ENCODE results near the gene SUCLG2. TPM values are rescaled to one million over a fixed set of nuclear protein-coding genes. Genes with fewer than 3 reads are reported as not detected.

SUCLG2 gene
- total RNA-seq, 4 donors from 2014 or later: 55.2 to 69.3 (median 63.4) TPM

- intact Hi-C loops (cut with DNase I): no loop called here
- DNase-seq (ENCODE audit: extremely low spot score): no peak
- peaks cover 0 to 23% (median 14%) of the 10 kb centered on the region in 4 donors for H3K4me1 ChIP-seq
- no peak overlapping the region for H3K27ac ChIP-seq (replicated peaks in 1 of 4)
- H3K36me3 ChIP-seq: no peaks in the 10 kb centered on the region
- no peaks in the 10 kb centered on the region for H3K9me3 ChIP-seq
- no peak overlapping the region for H3K4me3 ChIP-seq
- TF ChIP-seq POLR2AphosphoS5 (IDR thresholded peaks at IDR 0.05) (no peak), CTCF (IDR thresholded peaks at IDR 0.05) (no peak), POLR2A (IDR thresholded peaks at IDR 0.05; ENCODE audit: low read depth) (no peak), EP300 (IDR thresholded peaks at IDR 0.05) (no peak)
- H3K27me3 ChIP-seq: no peaks in the 10 kb centered on the region
- WGBS: 38% methylated on average over 1 of the region's 1 CpG
Measured at GRCh38 chr3:67486883-67487282, 167.5 kb downstream of the SUCLG2 start.

GRCh38 chr3:67484085-67484484, 170.3 kb downstream of the SUCLG2 start:
- Histone ChIP-seq H3K27ac (replicated peaks in 1 of 4) (no peak overlapping the region), H3K36me3 (no peaks in the 10 kb centered on the region), H3K27me3 (no peaks in the 10 kb centered on the region), H3K9me3 (no peaks in the 10 kb centered on the region), H3K4me1 (peaks cover 0 to 24% (median 20%) of the 10 kb centered on the region in 4 donors), H3K4me3 (no peak overlapping the region)
- intact Hi-C loops (cut with DNase I): no loop called here
- 84% methylated on average over 3 of the region's 3 CpGs for WGBS
- no peak for TF ChIP-seq EP300 (IDR thresholded peaks at IDR 0.05)
- TF ChIP-seq CTCF (IDR thresholded peaks at IDR 0.05): no peak
- no peak for TF ChIP-seq POLR2AphosphoS5 (IDR thresholded peaks at IDR 0.05)
- TF ChIP-seq POLR2A (IDR thresholded peaks at IDR 0.05; ENCODE audit: low read depth): no peak
- DNase-seq (ENCODE audit: extremely low spot score): no peak

GRCh38 chr3:67481126-67481525, 173.3 kb downstream of the SUCLG2 start:
- 47% methylated on average over 4 of the region's 4 CpGs for WGBS
- H3K36me3 ChIP-seq: no peaks in the 10 kb centered on the region

GRCh38 chr3:67478423-67478822, 176.0 kb downstream of the SUCLG2 start:
- Histone ChIP-seq H3K27ac (replicated peaks in 1 of 4) (no peak overlapping the region), H3K4me1 (peaks cover 0 to 17% (median 7%) of the 10 kb centered on the region in 4 donors), H3K27me3 (no peaks in the 10 kb centered on the region), H3K9me3 (no peaks in the 10 kb centered on the region), H3K36me3 (peaks cover 0 to 7% (median 0%) of the 10 kb centered on the region in 4 donors), H3K4me3 (no peak overlapping the region)
- intact Hi-C loops (cut with DNase I): no loop called here
- 94% methylated on average over 7 of the region's 7 CpGs for WGBS
- no peak for DNase-seq (ENCODE audit: extremely low spot score)
- TF ChIP-seq EP300 (IDR thresholded peaks at IDR 0.05) (no peak), CTCF (IDR thresholded peaks at IDR 0.05) (no peak), POLR2A (IDR thresholded peaks at IDR 0.05; ENCODE audit: low read depth) (no peak), POLR2AphosphoS5 (IDR thresholded peaks at IDR 0.05) (no peak)

More at GRCh38 chr3:67481126-67481525, 173.3 kb downstream of the SUCLG2 start:
- no peak for DNase-seq (ENCODE audit: extremely low spot score)
- H3K4me3 ChIP-seq: no peak overlapping the region
- no peaks in the 10 kb centered on the region for H3K27me3 ChIP-seq
- H3K9me3 ChIP-seq: no peaks in the 10 kb centered on the region
- peaks cover 0 to 17% (median 9%) of the 10 kb centered on the region in 4 donors for H3K4me1 ChIP-seq
- no peak overlapping the region for H3K27ac ChIP-seq (replicated peaks in 1 of 4)
- TF ChIP-seq CTCF (IDR thresholded peaks at IDR 0.05): no peak
- no peak for TF ChIP-seq EP300 (IDR thresholded peaks at IDR 0.05)
- no peak for TF ChIP-seq POLR2AphosphoS5 (IDR thresholded peaks at IDR 0.05)
- no peak for TF ChIP-seq POLR2A (IDR thresholded peaks at IDR 0.05; ENCODE audit: low read depth)
- intact Hi-C loops (cut with DNase I): no loop called here

GRCh38 chr3:67474311-67474710, 180.1 kb downstream of the SUCLG2 start:
- H3K4me1 ChIP-seq: no peaks in the 10 kb centered on the region
- peaks cover 0 to 7% (median 0%) of the 10 kb centered on the region in 4 donors for H3K36me3 ChIP-seq
- no peak overlapping the region for H3K4me3 ChIP-seq
- H3K27ac ChIP-seq (replicated peaks in 1 of 4): no peak overlapping the region
- 98% methylated on average over 4 of the region's 4 CpGs for WGBS
- DNase-seq (ENCODE audit: extremely low spot score): no peak
- TF ChIP-seq POLR2AphosphoS5 (IDR thresholded peaks at IDR 0.05): no peak
- intact Hi-C loops (cut with DNase I): no loop called here
- no peaks in the 10 kb centered on the region for H3K27me3 ChIP-seq
- H3K9me3 ChIP-seq: no peaks in the 10 kb centered on the region
